Fibroblast of the aortic adventitia (primary cell): ENCODE measurements around the gene STXBP1. TPM values are rescaled to one million over a fixed set of nuclear protein-coding genes. Genes with fewer than 3 reads are reported as not detected.

Source experiments
- DNase-seq: peaks from one replicate; pipeline ENCODE4 v3.0.0-alpha.2; 2010; ENCODE audit warnings: low read depth
- H3K4me3 ChIP-seq: 2 replicates; pipeline ENCODE4 v1.5.1; 2011; ENCODE audit warnings: low read depth, mild to moderate bottlenecking, control low read depth, low read length, moderate library complexity
- CTCF ChIP-seq: IDR thresholded peaks from 2 replicates; pipeline ENCODE4 v1.5.1; 2011; ENCODE audit warnings: mild to moderate bottlenecking, low read length, control low read depth, inconsistent platforms; ENCODE audit not compliant: insufficient read depth
- total RNA-seq: library from RNA; depleted of rRNA; stranded (reverse); fragments of >200 nt; gene quantifications from 2 replicates; pipeline ENCODE4 v1.2.3, GENCODE V29; 2012; ENCODE audit warnings: low replicate concordance

Gene STXBP1
- total RNA-seq, 1 donor, result 25.5 TPM

GRCh38 chr9:127626752-127627493, 14.8 kb downstream of the STXBP1 start:
- no peak for TF ChIP-seq CTCF
- DNase-seq, result no peak
- no peak overlapping the region for H3K4me3 ChIP-seq

- no peak for TF ChIP-seq CTCF
- DNase-seq, result no peak
These were observed 15.4 kb downstream of the STXBP1 start for GRCh38 chr9:127627494-127627855.

GRCh38 chr9:127628758-127629467, 16.8 kb downstream of the STXBP1 start:
- TF ChIP-seq CTCF, result no peak
- peak; percentile 37 for DNase-seq
- H3K4me3 ChIP-seq, result no peak overlapping the region

More at GRCh38 chr9:127627494-127627855, 15.4 kb downstream of the STXBP1 start:
- no peak overlapping the region for H3K4me3 ChIP-seq

- no peak overlapping the region for H3K4me3 ChIP-seq
- DNase-seq, result no peak
- peak; percentile 11 for TF ChIP-seq CTCF
These were observed 17.5 kb downstream of the STXBP1 start for GRCh38 chr9:127629468-127630081.

- no peak overlapping the region for H3K4me3 ChIP-seq
- TF ChIP-seq CTCF, result no peak
- DNase-seq, result no peak
These were observed 21.3 kb downstream of the STXBP1 start for GRCh38 chr9:127633216-127633862.

- H3K4me3 ChIP-seq, result no peak overlapping the region
- no peak for TF ChIP-seq CTCF
- DNase-seq, result no peak
These were observed 21.9 kb downstream of the STXBP1 start for GRCh38 chr9:127634021-127634420.
